ENCODE measurements around the gene DOCK10. TPM values are rescaled to one million over a fixed set of nuclear protein-coding genes. Genes with fewer than 3 reads are reported as not detected.

The DOCK10 gene
- total and polyA plus RNA-seq, 10 of the 15 experiments (the other 5 are each of a cell fraction or from before 2014, with no cell fraction given): 16.9 to 120 (median 85.5) TPM

- no peaks in the 10 kb centered on the region for H3K9me3 ChIP-seq (replicated peaks; ENCODE audit: control insufficient read depth, insufficient read depth, low read length)
- intact Hi-C loops (cut with micrococcal nuclease; ENCODE audit: unreplicated experiment) (loop anchor here (1.0 to 10.0 kb wide), 5 partner anchors 71 to 658 kb away; no protein-coding TSS in a partner anchor), in situ Hi-C loops (cut with MboI) (loop anchor here (5.0 to 25.0 kb wide), 3 partner anchors 70 to 662 kb away; no protein-coding TSS in a partner anchor)
- H3K27ac ChIP-seq (ENCODE audit: control insufficient read depth, insufficient read depth): no peak overlapping the region
- peaks cover 46% of the 10 kb centered on the region for H3K79me2 ChIP-seq (ENCODE audit: control insufficient read depth, insufficient read depth, low read length)
- ChIA-PET POLR2A (no interaction called here), SMC1A (ENCODE audit: uncharacterized antibody, unreplicated experiment) (interaction anchor here (0.7 to 4.7 kb wide), 43 partner anchors 9 to 659 kb away, joined by 3 to 45 read pairs (median 4); partner anchors contain the start of gene DOCK10), CTCF (interaction anchor here (0.7 to 10.1 kb wide), 51 partner anchors 8 to 660 kb away, joined by 3 to 118 read pairs (median 5); partner anchors contain the start of gene DOCK10), RAD21 (ENCODE audit: unreplicated experiment) (interaction anchor here (1.0 to 6.1 kb wide), 21 partner anchors 9 to 658 kb away, joined by 3 to 47 read pairs (median 4); partner anchors contain the start of gene DOCK10)
- no peaks in the 10 kb centered on the region for H3K27me3 ChIP-seq (replicated peaks in 1 of 2; ENCODE audit: control insufficient read depth in 2 of 2, insufficient read depth in 2 of 2, low read length in 1 of 2)
- no peak overlapping the region for H3K9ac ChIP-seq (ENCODE audit: control insufficient read depth, insufficient read depth, low read length)
- peaks cover 13% of the 10 kb centered on the region; the same call in 1 of the 2 replicates for H3K4me1 ChIP-seq (ENCODE audit: control insufficient read depth, insufficient read depth, low read length)
- peak; percentile 63 for DNase-seq (ENCODE audit: low read depth, low spot score)
- H3K4me2 ChIP-seq (ENCODE audit: control insufficient read depth, insufficient read depth): no peak overlapping the region
- no peak overlapping the region for H2AFZ ChIP-seq (ENCODE audit: control insufficient read depth, low read depth, low read length)
- H3K4me3 ChIP-seq: no peak overlapping the region
- peak; percentile 97 for ATAC-seq
- BruUV-seq (replicated peaks): no TSS peak
- H3K36me3 ChIP-seq (ENCODE audit: control insufficient read depth in 2 of 2, insufficient read depth in 2 of 2, low read length in 1 of 2): no peaks in the 10 kb centered on the region; a peak in 3 of 4 replicates
- 14% methylated on average over 5 of the region's 5 CpGs for WGBS (ENCODE audit: insufficient coverage, insufficient replicate concordance, low lambda C conversion rate, missing lambda C conversion rate)
- no peaks in the 10 kb centered on the region for H4K20me1 ChIP-seq (ENCODE audit: control insufficient read depth, insufficient read depth)
- FAIRE-seq: no peak
- TF ChIP-seq ATF2 (IDR thresholded peaks at IDR 0.05; ENCODE audit: low read length): no peak
- no peak for TF ChIP-seq SUZ12 (IDR thresholded peaks at IDR 0.05; ENCODE audit: unreplicated experiment)
- TF ChIP-seq TCF3 (IDR thresholded peaks at IDR 0.05; ENCODE audit: borderline replicate concordance, insufficient read depth, low read depth, low read length): 0 out of 2 replicates have a peak, but pooled peaks have one; percentile 30
- TF ChIP-seq SMAD1 (IDR thresholded peaks at IDR 0.05; ENCODE audit: low read depth, partially characterized antibody): no peak
- TF ChIP-seq ZNF274 (IDR thresholded peaks at IDR 0.05; ENCODE audit: insufficient read depth, insufficient read length): no peak
- no peak for TF ChIP-seq SP1 (IDR thresholded peaks at IDR 0.05; ENCODE audit: low read depth, low read length)
- no peak for TF ChIP-seq CBX3 (IDR thresholded peaks at IDR 0.05; ENCODE audit: borderline replicate concordance, low read depth)
- no peak for TF ChIP-seq E2F8 (IDR thresholded peaks at IDR 0.05; ENCODE audit: low read depth, partially characterized antibody)
- TF ChIP-seq CTCF (IDR thresholded peaks at IDR 0.05 in 2 of 3, conservative IDR thresholded peaks at IDR 0.05 in 1 of 3; ENCODE audit: control insufficient read depth in 2 of 3, extremely low read depth in 1 of 3, insufficient read depth in 1 of 3, low read depth in 3 of 3, low read length in 3 of 3): peak; percentile 18 to 52 (median 26); a peak in 3 of 6 replicates
- no peak for TF ChIP-seq IRF3 (IDR thresholded peaks at IDR 0.05)
- no peak for TF ChIP-seq LARP7 (IDR thresholded peaks at IDR 0.05)
- TF ChIP-seq IKZF2 (IDR thresholded peaks at IDR 0.05): peak; percentile 57 to 63; a peak in 3 of 4 replicates
- TF ChIP-seq RUNX3 (IDR thresholded peaks at IDR 0.05; ENCODE audit: low read length): peak; percentile 70
- TF ChIP-seq NR2C2 (IDR thresholded peaks at IDR 0.05; ENCODE audit: borderline replicate concordance, control insufficient read depth, insufficient read length, low read depth): no peak
- peak in 1 of 2 experiments; percentile 30; a peak in 1 of 4 replicates for TF ChIP-seq EP300 (IDR thresholded peaks at IDR 0.05; ENCODE audit: borderline replicate concordance in 1 of 2, control insufficient read depth in 1 of 2, low read depth in 2 of 2, low read length in 2 of 2)
- no peak for TF ChIP-seq NFYA (IDR thresholded peaks at IDR 0.05; ENCODE audit: borderline replicate concordance, low read depth, low read length)
Observed at GRCh38 chr2:225002656-225003045, 39.6 kb downstream of the DOCK10 start.
